DND-41 (cell line): Measurements from ENCODE around the gene PGBD2.

Experiments used
- ATAC-seq: fragments of 200-7000 bp; cut with Tn5 transposase; 3 replicates; pipeline ENCODE4 v1.9.1; 2021; ENCODE audit warnings: low read depth; ENCODE audit not compliant: insufficient read depth
- DNase-seq: peaks from one replicate; pipeline ENCODE4 v3.0.0-alpha.2; 2020
- H2AFZ ChIP-seq: 2 replicates; pipeline ENCODE4 v1.6.0; 2012; ENCODE audit warnings: low read depth, low read length
- H3K27ac ChIP-seq: 2 replicates; pipeline ENCODE4 v1.5.1; 2012; ENCODE audit warnings: low read length, inconsistent platforms
- H3K27me3 ChIP-seq: fragments of 200-600 bp; sonication (generic); 2 replicates; pipeline ENCODE4 v1.6.0; 2012; ENCODE audit warnings: low read length, mild to moderate bottlenecking, inconsistent platforms; ENCODE audit not compliant: insufficient read depth, poor library complexity
- H3K36me3 ChIP-seq: 2 replicates; pipeline ENCODE4 v1.5.1; 2012; ENCODE audit warnings: low read length, inconsistent platforms; ENCODE audit not compliant: insufficient read depth
- H3K4me1 ChIP-seq: 2 replicates; pipeline ENCODE4 v1.5.1; 2012; ENCODE audit warnings: mild to moderate bottlenecking, low read length; ENCODE audit not compliant: insufficient read depth
- H3K4me2 ChIP-seq: 2 replicates; pipeline ENCODE4 v1.6.0; 2012; ENCODE audit warnings: mild to moderate bottlenecking, moderate library complexity, low read length, inconsistent platforms; ENCODE audit not compliant: insufficient read depth
- H3K4me3 ChIP-seq, 2 experiments: fragments of 200-600 bp in 1 of 2; shearing (Covaris generic) in 1 of 2; 2 replicates each; pipeline ENCODE4 v1.5.1; 2012 to 2016; ENCODE audit warnings: inconsistent platforms in 2 of 2, low read length in 2 of 2, mild to moderate bottlenecking in 2 of 2, low read depth in 1 of 2, moderate library complexity in 1 of 2
- H3K79me2 ChIP-seq: 2 replicates; pipeline ENCODE4 v1.6.0; 2012; ENCODE audit warnings: low read length, inconsistent platforms; ENCODE audit not compliant: insufficient read depth
- H3K9ac ChIP-seq: 2 replicates; pipeline ENCODE4 v1.6.0; 2012; ENCODE audit warnings: low read depth, mild to moderate bottlenecking, inconsistent platforms, low read length, moderate library complexity
- H3K9me3 ChIP-seq: 2 replicates; pipeline ENCODE4 v1.5.1; 2012; ENCODE audit warnings: low read length, moderate library complexity, mild to moderate bottlenecking, inconsistent platforms; ENCODE audit not compliant: insufficient read depth, severe bottlenecking
- H4K20me1 ChIP-seq: 2 replicates; pipeline ENCODE4 v1.6.0; 2012; ENCODE audit warnings: low read length; ENCODE audit not compliant: insufficient read depth
- EZH2 ChIP-seq: IDR thresholded peaks from 3 replicates; pipeline ENCODE4 v1.6.1; 2012; ENCODE audit warnings: borderline replicate concordance, low read depth, mild to moderate bottlenecking, moderate library complexity, low read length, inconsistent platforms; ENCODE audit not compliant: severe bottlenecking
- TF ChIP-seq, protein P1 (sequence below): IDR thresholded peaks from 2 replicates; pipeline ENCODE4 v1.5.1; 2012; ENCODE audit warnings: borderline replicate concordance, low read length, moderate library complexity, mild to moderate bottlenecking; ENCODE audit not compliant: poor library complexity, severe bottlenecking; ENCODE audit errors: extremely low read depth

The PGBD2 gene, protein sequence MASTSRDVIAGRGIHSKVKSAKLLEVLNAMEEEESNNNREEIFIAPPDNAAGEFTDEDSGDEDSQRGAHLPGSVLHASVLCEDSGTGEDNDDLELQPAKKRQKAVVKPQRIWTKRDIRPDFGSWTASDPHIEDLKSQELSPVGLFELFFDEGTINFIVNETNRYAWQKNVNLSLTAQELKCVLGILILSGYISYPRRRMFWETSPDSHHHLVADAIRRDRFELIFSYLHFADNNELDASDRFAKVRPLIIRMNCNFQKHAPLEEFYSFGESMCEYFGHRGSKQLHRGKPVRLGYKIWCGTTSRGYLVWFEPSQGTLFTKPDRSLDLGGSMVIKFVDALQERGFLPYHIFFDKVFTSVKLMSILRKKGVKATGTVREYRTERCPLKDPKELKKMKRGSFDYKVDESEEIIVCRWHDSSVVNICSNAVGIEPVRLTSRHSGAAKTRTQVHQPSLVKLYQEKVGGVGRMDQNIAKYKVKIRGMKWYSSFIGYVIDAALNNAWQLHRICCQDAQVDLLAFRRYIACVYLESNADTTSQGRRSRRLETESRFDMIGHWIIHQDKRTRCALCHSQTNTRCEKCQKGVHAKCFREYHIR

DNA sequence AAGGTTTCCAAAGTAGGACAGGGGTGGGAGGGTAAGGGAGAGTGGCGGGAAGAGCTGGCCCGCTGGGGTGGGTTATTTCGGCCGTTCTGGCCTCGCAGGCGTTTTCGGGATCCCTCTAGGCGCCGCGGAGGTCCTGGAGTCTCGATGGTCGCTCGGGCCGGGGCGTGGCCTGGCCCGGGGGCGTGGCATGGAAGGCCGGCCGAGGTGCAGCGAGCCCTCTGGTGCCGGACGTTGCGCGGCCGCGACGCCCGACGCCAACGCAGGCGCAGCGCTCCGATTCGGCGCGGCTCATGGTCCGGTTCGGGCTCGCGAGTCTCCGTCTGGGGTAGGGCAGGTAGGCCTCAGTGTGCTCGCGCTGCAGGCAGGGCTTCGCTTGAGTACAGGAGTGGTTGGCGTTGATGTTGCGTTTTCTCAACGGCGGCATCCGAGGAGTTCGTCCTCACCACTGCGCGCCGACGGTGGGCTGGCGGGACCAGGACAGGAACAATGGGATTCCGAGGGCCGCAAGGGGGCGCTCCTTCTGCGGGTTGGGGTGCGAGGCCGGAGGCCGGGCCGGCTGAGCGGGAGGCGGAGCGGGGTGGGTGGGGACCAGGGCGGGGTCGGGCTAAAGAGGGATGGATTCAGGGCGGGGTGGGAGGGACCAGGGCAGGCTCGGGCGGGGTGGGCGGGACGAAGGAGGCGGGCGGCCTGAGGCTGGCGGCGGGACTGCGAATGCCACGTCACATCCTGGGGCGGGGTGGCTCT lies at the start of gene PGBD2:
TSS of gene PGBD2 (plus strand) at position 227 of the 744 bp plus-strand sequence. CDS start 7,628 bp downstream, outside the sequence.
- Histone ChIP-seq H3K79me2 (peaks cover 20% of the 10 kb centered on the region), H3K4me1 (peaks cover 24% of the 10 kb centered on the region), H3K27me3 (peaks cover 7% of the 10 kb centered on the region), H3K4me2 (peak within 1 kb of the TSS; percentile 68), H4K20me1 (no peaks in the 10 kb centered on the region), H3K9ac (peak within 1 kb of the TSS; percentile 72), H3K9me3 (no peaks in the 10 kb centered on the region), H3K4me3 (peak within 1 kb of the TSS; percentile 37 to 67), H3K27ac (peak within 1 kb of the TSS; percentile 87), H2AFZ (peak within 1 kb of the TSS; percentile 78), H3K36me3 (no peaks in the 10 kb centered on the region)
- no peak for TF ChIP-seq EZH2
- TF ChIP-seq, protein P1, sequence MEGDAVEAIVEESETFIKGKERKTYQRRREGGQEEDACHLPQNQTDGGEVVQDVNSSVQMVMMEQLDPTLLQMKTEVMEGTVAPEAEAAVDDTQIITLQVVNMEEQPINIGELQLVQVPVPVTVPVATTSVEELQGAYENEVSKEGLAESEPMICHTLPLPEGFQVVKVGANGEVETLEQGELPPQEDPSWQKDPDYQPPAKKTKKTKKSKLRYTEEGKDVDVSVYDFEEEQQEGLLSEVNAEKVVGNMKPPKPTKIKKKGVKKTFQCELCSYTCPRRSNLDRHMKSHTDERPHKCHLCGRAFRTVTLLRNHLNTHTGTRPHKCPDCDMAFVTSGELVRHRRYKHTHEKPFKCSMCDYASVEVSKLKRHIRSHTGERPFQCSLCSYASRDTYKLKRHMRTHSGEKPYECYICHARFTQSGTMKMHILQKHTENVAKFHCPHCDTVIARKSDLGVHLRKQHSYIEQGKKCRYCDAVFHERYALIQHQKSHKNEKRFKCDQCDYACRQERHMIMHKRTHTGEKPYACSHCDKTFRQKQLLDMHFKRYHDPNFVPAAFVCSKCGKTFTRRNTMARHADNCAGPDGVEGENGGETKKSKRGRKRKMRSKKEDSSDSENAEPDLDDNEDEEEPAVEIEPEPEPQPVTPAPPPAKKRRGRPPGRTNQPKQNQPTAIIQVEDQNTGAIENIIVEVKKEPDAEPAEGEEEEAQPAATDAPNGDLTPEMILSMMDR = peak; percentile 81
- ATAC-seq (peak; percentile 86), DNase-seq (peak; percentile 96)

DNA sequence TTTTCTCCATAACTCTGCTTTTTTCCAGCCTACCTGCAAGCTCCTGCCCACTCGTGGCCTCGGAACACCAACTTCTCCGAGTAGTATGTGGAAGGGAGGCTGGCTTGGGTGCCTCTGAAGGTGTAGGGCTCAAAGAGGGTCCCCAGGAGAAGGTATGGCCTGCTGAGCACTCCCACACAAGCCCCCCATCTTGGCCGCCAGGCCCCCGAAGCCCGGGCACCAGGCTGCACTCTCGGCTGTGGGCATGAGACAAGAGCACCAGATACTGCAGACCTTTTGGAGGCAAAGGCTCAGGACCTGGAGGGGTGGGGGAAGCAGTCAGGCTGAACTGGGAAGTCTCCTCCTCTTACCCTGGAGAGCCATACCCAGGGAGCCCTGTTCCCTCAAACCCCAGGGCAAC lies 48.8 kb upstream of the PGBD2 start:
- Histone ChIP-seq H3K9me3 (no peaks in the 10 kb centered on the region), H3K36me3 (peaks cover 43% of the 10 kb centered on the region), H3K9ac (peak overlapping the region; percentile 97), H2AFZ (no peak overlapping the region), H3K27me3 (no peaks in the 10 kb centered on the region), H3K79me2 (peaks cover 35% of the 10 kb centered on the region), H3K4me3 (peak overlapping the region in 1 of 2 experiments; percentile 94; a peak in 3 of 4 replicates), H3K4me1 (peaks cover 44% of the 10 kb centered on the region), H3K27ac (peak overlapping the region; percentile 91), H3K4me2 (peak overlapping the region; percentile 95), H4K20me1 (0 out of 2 replicates have a peak, but pooled peaks cover 7% of the 10 kb centered on the region)
- no peak for TF ChIP-seq EZH2
- TF ChIP-seq, protein P1 = no peak
- DNase-seq (no peak), ATAC-seq (no peak)

DNA sequence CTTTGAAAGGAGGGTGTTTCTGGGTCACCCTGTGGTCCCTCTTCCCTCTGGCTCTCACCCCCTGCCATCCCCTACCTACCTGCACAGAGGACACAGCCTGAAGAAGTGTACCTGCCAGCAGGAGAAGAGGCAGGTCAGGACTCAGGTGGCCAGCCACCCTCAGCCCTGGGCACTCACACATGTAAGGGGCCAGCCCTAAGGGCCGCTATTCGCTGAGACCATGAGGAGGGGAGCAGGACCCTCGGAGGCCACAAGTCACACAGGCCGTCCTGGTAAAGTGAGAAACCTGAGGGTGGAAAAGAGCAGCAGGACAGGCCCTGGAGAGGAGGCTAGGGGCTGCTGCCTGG lies 48.3 kb upstream of the PGBD2 start:
- Histone ChIP-seq H3K4me3 (peak overlapping the region; percentile 55 to 94; a peak in 3 of 4 replicates), H4K20me1 (0 out of 2 replicates have a peak, but pooled peaks cover 5% of the 10 kb centered on the region), H3K4me2 (peak overlapping the region; percentile 95), H3K9me3 (no peaks in the 10 kb centered on the region), H3K4me1 (peaks cover 49% of the 10 kb centered on the region), H3K9ac (peak overlapping the region; percentile 97), H3K79me2 (peaks cover 35% of the 10 kb centered on the region), H3K27me3 (no peaks in the 10 kb centered on the region), H3K36me3 (peaks cover 37% of the 10 kb centered on the region), H3K27ac (peak overlapping the region; percentile 91), H2AFZ (peak overlapping the region; percentile 97)
- no peak; the same call in 2 of the 3 replicates for ATAC-seq
- TF ChIP-seq, protein P1 = no peak
- no peak for TF ChIP-seq EZH2
- no peak for DNase-seq
